NCI-H128 (cell line): ENCODE data around the gene SMAD4.
"Not testable (repeated sequence)": the region's sequence is repeated elsewhere in the genome, so short reads cannot be mapped to it uniquely, and the experiment has no call there.

ENCODE experiments used
- DNase-seq: peaks from one replicate; lab custom pipeline; 2025; ENCODE audit not compliant: unreplicated experiment; lab: John Stamatoyannopoulos, UW

SMAD4 gene

DNA sequence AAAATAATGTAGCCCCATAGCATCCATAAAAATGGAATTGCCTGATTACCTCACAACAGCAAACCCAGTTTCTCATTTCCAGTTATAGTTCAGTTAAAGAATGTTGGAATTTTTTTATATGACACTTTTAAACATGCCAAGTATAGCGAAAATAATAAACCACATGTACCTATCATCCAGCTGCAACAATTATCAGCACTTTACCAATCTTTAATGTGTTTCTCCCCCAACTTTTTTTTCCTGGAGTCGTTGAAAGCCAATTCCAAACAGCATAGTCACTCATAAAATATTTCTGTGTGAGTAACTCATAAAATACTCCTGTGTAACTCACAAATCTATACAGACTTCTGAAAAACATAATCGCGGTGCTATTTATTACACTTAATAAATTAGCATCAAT is 38.1 kb downstream of the SMAD4 start:
- DNase-seq, result no peak

DNA sequence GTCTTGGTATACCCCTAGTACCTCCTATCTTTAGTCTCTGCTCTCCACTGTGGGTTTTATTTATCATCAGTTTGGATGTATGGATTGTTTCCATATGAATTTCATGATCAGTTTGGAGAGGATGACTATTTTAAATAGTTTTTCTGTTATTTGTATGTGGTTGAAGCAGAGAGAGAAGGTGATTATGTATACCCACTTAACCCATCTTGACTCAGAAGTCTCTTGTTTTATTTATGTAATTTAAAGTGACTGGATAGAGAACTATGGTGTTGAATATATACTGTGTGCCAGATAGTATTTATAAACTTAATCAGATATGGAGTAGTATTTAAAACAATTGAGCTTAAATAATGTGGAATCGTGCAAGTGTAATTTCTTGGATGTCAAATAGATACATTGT is 39.9 kb downstream of the SMAD4 start:
- DNase-seq, result no peak

DNA sequence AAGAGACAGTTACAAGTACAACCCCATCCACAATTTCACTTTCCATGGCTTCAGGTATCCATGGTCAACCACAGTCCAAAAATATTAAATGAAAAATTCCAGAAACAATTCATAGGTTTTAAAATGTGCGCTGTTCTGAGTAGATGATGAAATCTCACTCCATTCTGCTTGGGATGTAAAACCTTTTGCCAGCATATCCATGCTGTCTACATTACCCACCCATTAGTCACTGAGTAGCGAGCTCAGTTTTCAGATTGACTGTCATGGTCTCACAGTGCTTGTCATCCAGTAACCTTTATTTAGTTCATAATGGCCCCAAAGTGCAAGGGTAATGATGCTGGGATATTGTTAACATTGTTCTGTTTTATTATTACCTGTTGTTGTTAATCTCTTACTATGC is 40.5 kb downstream of the SMAD4 start:
- DNase-seq, result no peak

DNA sequence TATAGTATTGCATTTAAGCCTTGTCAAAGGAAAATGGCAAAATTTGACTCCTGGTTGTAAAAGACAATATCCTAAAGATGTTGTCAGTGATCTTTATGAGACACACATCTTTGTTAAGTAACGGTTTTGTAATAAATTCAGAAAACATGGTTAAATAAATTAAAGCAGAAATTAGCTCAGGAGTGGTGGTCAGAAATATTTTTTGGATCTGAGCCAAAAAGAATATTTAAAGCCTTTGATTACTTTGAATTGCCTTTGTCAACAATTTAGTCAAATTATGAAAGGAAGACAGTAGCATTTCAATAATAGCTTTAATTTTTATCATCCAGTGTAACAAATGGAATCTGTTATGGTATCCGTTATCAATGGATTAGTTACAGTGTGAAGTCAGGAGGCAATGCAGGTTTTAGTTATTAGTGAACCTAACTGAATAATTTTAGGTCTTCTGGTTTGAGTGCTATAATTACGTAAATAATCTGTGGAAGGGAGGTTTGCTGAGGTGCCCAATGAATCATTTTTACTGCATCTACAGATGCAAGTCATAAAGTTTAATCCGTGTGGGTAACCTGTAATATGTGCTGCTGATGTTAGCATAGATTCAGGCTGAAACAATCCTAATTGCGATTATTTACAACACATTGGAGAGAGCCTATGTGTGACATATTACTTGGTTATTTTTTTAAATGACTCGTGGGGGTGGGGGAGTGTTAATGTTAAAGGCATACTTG is 42.7 kb downstream of the SMAD4 start:
- DNase-seq, result no peak

DNA sequence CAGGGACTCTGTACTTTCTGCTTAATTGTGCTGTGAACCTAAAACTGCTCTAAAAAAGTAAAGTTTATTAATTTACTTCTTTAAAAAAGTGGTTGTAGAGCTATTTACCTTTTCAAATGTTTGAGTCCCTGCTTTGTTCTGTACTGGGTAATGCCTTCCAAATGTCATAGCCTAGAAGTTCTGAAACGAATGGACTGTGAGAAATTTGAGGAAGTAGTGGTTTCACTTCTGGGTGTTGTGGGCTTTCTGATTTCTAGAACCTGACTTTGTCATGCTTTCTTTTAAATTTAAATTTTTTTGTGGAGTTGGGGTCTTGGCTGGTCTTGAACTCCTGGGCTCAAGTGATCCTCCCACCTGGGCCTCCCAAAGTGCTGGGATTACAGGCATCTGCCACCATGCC is 44.6 kb downstream of the SMAD4 start:
- no peak for DNase-seq

DNA sequence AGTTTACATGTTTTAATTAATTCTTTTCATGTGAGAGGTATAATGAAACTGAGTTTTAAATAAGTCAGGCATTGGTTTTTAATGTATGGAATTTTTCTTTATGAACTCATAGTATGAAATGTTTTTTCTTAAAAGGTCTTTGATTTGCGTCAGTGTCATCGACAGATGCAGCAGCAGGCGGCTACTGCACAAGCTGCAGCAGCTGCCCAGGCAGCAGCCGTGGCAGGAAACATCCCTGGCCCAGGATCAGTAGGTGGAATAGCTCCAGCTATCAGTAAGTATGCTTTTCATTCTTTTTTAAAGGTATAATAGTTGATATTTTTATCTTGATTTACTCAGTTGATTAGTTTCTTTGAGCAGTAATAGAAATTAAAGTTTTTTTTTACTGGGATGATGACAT is 46.5 kb downstream of the SMAD4 start:
- DNase-seq, result no peak

DNA sequence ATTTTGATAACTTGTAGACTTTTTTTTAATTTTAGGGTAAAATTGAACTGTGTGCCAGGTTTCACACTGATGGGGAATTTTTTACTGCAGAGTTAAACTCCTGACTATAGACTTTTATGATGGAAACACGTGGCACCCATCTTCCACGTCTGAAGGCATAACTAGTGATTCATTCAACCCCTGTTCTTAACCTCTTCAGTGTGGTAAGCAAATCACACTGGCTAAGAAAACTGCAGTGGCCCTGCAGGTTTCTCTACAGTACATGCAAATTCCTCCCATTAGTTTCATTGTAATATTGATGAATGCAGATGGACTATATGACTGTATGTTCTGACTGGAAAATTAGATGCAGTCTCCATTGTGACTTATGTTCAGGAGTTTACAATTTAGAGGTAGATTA is 47.2 kb downstream of the SMAD4 start:
- no peak for DNase-seq

DNA sequence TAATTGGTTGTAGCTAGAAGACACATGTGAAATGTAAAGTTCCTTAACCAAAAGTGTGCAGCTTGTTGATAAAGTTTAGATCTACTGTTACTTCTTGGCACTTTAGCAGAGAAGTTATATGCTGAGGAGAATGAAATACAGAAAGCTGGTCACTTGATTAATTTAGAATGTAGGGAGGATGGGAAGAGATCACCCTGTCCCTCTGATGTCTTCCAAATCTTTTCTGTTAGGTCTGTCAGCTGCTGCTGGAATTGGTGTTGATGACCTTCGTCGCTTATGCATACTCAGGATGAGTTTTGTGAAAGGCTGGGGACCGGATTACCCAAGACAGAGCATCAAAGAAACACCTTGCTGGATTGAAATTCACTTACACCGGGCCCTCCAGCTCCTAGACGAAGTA is 48.0 kb downstream of the SMAD4 start:
- no peak for DNase-seq

DNA sequence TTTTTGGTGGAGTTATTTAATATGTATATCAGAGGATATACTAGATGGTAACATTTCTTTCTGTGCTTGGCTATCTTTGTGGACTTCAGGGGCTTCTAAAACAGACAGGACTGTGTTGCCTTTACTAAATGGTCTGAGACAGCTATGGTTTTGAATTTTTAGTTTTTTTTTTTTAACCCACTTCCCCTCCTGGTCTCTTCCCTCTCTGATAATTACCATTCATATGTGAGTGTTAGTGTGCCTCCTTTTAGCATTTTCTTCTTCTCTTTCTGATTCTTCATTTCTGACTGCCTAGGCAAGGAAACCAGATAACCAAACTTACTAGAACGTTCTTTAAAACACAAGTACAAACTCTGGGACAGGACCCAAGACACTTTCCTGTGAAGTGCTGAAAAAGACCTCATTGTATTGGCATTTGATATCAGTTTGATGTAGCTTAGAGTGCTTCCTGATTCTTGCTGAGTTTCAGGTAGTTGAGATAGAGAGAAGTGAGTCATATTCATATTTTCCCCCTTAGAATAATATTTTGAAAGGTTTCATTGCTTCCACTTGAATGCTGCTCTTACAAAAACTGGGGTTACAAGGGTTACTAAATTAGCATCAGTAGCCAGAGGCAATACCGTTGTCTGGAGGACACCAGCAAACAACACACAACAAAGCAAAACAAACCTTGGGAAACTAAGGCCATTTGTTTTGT is 52.7 kb downstream of the SMAD4 start:
- DNase-seq, result no peak

DNA sequence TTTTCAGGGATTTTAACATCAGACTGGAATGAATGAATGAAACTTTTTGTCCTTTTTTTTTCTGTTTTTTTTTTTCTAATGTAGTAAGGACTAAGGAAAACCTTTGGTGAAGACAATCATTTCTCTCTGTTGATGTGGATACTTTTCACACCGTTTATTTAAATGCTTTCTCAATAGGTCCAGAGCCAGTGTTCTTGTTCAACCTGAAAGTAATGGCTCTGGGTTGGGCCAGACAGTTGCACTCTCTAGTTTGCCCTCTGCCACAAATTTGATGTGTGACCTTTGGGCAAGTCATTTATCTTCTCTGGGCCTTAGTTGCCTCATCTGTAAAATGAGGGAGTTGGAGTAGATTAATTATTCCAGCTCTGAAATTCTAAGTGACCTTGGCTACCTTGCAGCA is 53.4 kb downstream of the SMAD4 start:
- DNase-seq, result no peak

DNA sequence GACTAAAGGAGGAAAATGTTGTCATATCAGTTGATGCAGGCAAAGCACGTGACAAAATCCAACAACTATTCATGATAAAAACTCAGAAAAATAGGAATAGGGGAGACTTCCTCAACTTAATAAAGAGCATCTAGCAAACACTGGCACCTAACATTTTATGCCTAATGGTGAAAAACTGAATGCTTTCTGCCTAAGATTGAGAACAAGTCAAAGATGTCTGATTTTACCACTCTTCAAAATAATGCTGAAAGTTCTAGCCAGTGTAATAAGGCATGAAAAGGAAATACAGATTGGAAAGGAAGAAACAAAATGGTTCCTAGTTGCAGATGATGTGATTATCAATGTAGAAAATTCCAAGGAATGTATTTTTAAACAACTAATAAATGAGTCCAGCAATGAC is 58.4 kb downstream of the SMAD4 start:
- no peak for DNase-seq

DNA sequence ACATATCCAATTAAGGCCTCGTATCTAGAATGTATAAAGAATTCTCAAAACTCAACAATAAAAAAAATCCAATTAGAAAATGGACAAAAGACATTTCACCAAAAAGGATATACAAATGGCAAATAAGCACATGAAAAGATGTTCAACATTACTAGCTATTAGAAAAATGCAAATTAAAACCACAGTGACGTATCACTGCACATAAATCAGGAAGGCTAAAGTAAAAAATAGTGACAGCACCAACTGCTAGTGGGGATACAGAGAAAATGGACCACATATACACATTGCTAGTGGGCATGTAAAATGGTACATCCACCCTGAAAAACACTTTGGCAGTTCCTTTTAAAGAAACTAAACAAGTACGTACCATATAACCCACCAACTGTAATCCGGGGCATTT is 59.7 kb downstream of the SMAD4 start:
- no peak for DNase-seq

DNA sequence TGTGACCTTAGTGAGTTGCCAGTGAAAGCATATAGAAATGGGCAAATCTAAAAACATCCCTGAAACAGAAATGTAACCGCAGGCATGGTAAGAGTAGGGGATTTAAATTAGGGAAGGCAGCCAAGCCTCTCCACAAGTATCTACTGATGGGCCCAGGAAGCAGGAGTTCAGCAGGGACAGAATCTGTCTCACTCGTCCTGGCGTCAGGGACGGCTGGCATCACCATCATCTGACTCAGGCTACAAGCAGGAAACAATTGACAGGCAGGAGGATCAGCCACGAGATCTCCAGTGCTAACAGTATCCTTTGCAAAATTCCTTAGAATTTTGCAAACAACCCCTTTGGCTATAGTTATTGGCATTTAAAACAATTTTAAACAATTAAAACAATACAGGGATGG is 61.3 kb downstream of the SMAD4 start:
- no peak for DNase-seq

DNA sequence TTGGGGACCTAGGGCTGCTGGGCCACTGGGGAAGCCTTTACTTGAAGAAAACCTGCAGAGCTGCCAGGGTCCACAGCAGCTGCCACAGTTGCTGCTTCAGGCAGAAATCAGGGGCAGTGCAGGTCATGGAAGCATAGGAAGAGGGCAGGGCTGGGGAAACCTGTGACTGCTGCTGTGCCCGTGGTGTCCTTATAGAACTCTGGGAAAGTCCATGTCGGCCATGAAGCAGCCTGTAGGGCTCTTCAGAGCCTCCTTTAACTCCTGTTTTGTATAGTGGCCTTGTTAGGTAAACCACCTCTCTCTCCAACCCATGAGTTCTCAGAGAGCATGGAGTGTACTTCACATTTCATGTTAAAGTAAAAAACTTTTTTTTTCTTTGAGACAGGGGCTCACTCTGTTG is 62.1 kb downstream of the SMAD4 start:
- DNase-seq, result no peak

DNA sequence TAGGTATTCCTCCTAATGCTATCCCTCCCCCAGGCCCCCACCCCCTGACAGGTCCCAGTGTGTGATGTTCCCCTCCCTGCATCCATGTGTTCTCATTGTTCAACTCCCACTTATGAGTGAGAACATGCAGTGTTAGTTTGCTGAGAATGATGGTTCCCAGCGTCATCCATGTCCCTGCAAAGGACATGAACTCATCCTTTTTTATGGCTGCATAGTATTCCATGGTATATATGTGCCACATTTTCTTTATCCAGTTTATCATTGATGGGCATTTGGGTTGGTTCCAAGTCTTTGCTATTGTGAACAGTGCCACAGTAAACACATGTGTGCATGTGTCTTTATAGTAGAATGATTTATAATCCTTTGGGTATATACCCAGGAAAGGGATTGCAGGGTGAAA is 63.0 kb downstream of the SMAD4 start:
- not testable (repeated sequence) for DNase-seq

DNA sequence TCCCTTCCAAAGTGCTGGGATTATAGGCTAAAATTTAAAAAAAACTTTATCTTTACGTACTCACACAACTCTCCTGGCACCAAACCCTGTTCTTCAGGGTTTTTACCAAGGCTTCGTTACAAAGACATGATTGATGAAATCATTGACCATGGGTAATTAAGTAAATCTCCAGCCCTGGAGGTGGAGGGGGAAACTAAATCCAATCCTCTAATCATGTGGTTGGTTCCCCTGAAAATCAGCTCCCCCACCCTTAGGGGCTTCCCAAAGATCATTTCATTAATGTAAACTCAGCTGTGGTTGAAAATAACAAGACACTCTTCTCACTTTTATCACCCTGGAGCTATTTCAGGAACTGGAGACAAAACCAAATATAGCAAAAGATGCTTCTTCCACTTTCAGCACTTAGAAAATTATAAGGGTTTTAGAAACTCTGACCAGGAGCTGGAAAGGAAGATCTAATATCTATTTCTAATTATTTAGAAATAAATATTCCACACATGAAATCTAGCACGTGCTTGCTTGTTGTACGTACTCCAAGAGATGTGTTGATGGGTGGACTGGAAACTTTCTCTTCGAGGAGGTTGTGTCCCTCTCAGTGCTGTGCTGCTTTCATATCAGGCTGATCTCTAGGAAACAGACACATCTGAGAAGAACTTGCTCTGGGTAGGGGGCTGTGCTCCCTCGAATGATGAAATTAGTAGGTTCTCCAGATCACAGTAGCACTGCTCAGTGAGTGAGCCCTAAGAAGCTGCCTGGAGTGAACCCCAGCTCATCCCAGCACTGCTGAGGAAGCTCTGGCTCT is 67.2 kb downstream of the SMAD4 start:
- no peak for DNase-seq

DNA sequence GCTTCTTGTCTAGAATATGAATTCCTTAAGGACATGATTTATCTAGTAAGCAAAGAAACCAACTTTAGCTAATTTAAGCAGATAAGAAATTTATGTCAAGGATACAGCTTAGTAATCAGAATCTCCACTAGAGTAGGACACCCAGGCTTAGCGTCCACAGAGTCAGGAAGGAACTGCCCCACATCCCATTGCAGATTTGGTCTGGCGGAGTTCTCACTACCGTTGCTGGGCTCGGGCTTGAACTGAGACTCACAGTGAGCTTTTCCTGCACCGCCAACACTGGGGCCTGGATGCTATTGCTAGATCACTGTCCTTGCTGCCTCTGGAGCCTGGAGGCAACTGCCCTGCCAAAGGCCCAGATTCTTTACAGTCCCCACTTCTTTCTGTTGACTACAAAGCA is 68.1 kb downstream of the SMAD4 start:
- DNase-seq, result no peak

DNA sequence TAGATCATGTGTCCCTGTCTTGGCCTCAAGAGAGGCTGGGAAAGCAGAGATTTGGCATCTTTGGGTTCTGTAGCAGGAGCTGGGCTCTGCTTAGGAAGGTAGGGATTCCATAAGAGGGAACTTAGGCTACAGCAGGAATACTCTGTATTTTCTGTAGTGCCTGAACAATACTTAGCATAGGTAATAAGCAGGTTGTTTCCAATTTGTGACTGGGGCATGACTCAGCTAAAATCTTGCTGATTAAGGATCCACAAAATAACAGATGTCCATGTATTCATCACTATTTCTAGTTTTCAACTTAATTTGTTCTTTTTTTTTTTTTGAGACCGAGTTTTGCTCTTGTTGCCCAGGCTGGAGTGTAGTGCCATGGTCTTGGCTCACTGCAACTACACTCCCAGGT is 68.5 kb downstream of the SMAD4 start:
- DNase-seq, result no peak

DNA sequence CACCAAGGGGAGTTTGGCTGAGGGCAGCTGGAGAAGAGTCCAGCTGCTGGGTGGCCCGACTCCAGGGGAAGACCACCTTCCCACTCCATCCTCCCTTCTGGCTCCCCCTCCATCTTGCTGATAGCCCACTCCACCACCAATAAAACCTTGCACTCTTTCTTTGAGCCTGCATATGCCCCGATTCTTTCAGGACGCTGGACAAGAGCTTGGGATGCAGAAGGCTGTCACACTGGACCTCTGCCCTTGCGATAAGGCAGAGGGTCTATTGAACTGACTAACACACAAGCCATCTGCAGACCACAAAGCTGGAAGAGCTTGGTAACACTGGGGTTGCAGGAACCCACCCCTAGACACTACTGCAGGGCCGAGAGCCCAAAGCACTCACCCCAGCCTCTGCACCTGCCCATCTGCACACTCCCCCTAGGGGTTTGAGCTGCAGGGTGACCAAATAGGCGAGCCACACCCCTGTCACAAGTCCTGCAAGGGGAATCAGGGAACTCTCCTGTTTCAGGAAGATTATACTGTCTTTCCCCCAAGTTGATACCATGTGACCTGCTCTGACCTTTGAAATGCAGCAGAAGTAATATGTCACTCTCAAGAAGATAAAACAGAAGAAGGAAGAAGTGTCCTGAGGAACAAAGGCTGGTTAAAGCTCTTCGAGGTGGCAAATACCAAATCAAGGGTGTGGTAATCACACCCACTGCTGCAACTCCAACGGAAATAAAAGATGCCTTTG is 70.5 kb downstream of the SMAD4 start:
- DNase-seq, result no peak

DNA sequence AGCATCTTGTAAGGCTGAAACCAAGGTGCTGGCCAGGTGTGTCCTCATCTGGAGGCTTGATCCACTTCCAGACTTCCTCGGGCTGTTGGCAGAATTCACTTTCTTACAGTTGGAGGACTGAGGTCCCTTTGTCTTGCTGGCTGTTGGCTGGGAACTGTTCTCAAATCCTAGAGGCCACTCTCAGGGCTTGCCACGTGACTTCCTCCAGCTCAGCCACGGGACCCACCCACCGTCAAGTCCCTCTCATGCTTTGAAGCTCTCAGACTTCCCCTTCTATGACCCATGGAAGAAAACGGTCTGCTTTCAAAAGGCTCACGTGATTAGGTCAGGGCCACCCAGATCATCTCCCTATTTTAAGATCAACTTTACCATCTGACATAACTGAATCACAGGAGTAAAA is 77.1 kb downstream of the SMAD4 start:
- no peak for DNase-seq

DNA sequence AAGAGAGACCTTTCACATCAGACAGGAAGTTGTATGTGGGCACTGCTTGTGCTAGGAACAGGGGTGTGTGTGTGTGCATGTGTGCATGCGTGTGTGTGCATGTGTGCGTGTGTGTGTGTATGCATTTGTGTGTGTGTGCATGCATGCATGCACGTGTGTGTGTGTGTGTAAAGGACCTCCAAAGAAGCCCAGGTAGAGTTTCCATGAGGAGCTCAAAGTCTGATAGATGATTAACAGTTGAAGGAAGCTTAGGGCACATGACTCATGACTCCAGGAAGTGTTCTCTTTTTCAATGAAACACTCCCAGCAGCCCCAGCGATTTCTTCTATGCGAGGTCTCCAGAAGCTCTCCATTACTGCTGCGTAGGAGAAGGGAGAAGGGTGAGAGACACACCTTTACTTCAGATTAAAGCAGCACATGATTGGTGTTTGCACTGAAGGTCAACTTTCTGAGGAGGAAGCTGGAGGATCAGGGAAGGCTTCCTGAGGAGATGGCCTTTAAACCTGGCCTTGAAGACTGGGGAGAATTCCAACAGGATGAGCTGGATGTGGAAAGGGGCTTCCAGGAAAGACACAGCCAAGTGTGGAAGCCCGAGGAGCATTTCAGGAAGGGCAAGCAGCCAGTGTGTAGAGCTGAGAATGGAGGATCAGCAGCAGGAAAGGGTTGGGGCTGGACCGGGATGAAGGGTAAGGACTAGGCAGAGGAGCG is 77.7 kb downstream of the SMAD4 start:
- DNase-seq, result no peak
